Osteoblast (primary cell): ENCODE results near the gene AP5M1. TPM values are rescaled to one million over a fixed set of nuclear protein-coding genes. Genes with fewer than 3 reads are reported as not detected.
A peak's percentile ranks its signal among the peaks of the same experiment; 100 is the strongest.

Source experiments
- DNase-seq: peaks from one replicate; pipeline ENCODE4 v3.0.0; 2011; ENCODE audit warnings: low spot score, mixed read lengths; ENCODE audit not compliant: insufficient read length; ENCODE audit errors: missing footprints
- H2AFZ ChIP-seq: 2 replicates; pipeline ENCODE4 v1.6.0; 2011; ENCODE audit warnings: mild to moderate bottlenecking, low read length
- H3K27ac ChIP-seq: 2 replicates; pipeline ENCODE4 v1.5.1; 2011; ENCODE audit warnings: mild to moderate bottlenecking, low read depth, low read length, moderate library complexity
- H3K27me3 ChIP-seq: 2 replicates; pipeline ENCODE4 v1.6.0; 2012; ENCODE audit warnings: mild to moderate bottlenecking, control low read depth, inconsistent platforms, low read length, moderate library complexity; ENCODE audit not compliant: insufficient read depth
- H3K36me3 ChIP-seq: 2 replicates; pipeline ENCODE4 v1.5.1; 2011; ENCODE audit warnings: mild to moderate bottlenecking, low read length, control low read depth, moderate library complexity; ENCODE audit not compliant: insufficient read depth
- H3K4me1 ChIP-seq: 2 replicates; pipeline ENCODE4 v1.5.1; 2011; ENCODE audit warnings: mild to moderate bottlenecking, low read length, control low read depth, moderate library complexity; ENCODE audit not compliant: insufficient read depth
- H3K4me2 ChIP-seq: 2 replicates; pipeline ENCODE4 v1.6.0; 2011; ENCODE audit warnings: mild to moderate bottlenecking, low read length; ENCODE audit not compliant: insufficient read depth
- H3K4me3 ChIP-seq: fragments of 200-600 bp; sonication (generic); 3 replicates; pipeline ENCODE4 v1.5.1; 2012; ENCODE audit warnings: mild to moderate bottlenecking, low read length, inconsistent platforms; ENCODE audit not compliant: insufficient read depth
- H3K79me2 ChIP-seq: 2 replicates; pipeline ENCODE4 v1.6.0; 2012; ENCODE audit warnings: mild to moderate bottlenecking, low read length, control low read depth, inconsistent platforms; ENCODE audit not compliant: insufficient read depth
- H3K9me3 ChIP-seq: 2 replicates; pipeline ENCODE4 v1.5.1; 2011; ENCODE audit warnings: low read depth, low read length, control low read depth
- H4K20me1 ChIP-seq: 2 replicates; pipeline ENCODE4 v1.6.0; 2012; ENCODE audit warnings: mild to moderate bottlenecking, low read length, control low read depth; ENCODE audit not compliant: insufficient read depth
- CTCF ChIP-seq: IDR thresholded peaks from 2 replicates; pipeline ENCODE4 v1.5.1; 2011; ENCODE audit warnings: mild to moderate bottlenecking, low read depth, low read length, moderate library complexity; ENCODE audit errors: extremely low read depth
- total RNA-seq: library from RNA; depleted of rRNA; stranded (reverse); fragments of >200 nt; gene quantifications from 2 replicates; pipeline ENCODE4 v1.2.3, GENCODE V29; 2012

AP5M1 gene
- total RNA-seq, 1 donor, result 23.5 TPM

- no peak for DNase-seq
- Histone ChIP-seq H3K4me2 (no peak overlapping the region), H4K20me1 (no peaks in the 10 kb centered on the region), H3K79me2 (no peaks in the 10 kb centered on the region), H3K27me3 (peaks cover 2% of the 10 kb centered on the region), H3K4me3 (no peak overlapping the region), H3K27ac (no peak overlapping the region), H2AFZ (no peak overlapping the region), H3K4me1 (no peaks in the 10 kb centered on the region), H3K9me3 (no peaks in the 10 kb centered on the region), H3K36me3 (no peaks in the 10 kb centered on the region)
- TF ChIP-seq CTCF, result no peak
These were observed 34.1 kb downstream of the AP5M1 start for GRCh38 chr14:57302883-57303282.

- Histone ChIP-seq H4K20me1 (no peaks in the 10 kb centered on the region), H3K9me3 (no peaks in the 10 kb centered on the region), H3K27ac (no peak overlapping the region), H3K4me2 (no peak overlapping the region), H3K4me1 (no peaks in the 10 kb centered on the region), H3K27me3 (no peaks in the 10 kb centered on the region), H2AFZ (no peak overlapping the region), H3K79me2 (no peaks in the 10 kb centered on the region), H3K36me3 (no peaks in the 10 kb centered on the region), H3K4me3 (no peak overlapping the region)
- TF ChIP-seq CTCF, result no peak
- DNase-seq, result no peak
These were observed 45.8 kb downstream of the AP5M1 start for GRCh38 chr14:57314396-57315089.

- peak; percentile 93 for TF ChIP-seq CTCF
- Histone ChIP-seq H3K4me1 (no peaks in the 10 kb centered on the region), H3K36me3 (no peaks in the 10 kb centered on the region)
These were observed 48.6 kb downstream of the AP5M1 start for GRCh38 chr14:57317248-57317833.

GRCh38 chr14:57319636-57320192 lies 50.9 kb downstream of the AP5M1 start:
- H3K4me3 ChIP-seq, result no peak overlapping the region
- no peaks in the 10 kb centered on the region for H3K36me3 ChIP-seq
- DNase-seq, result no peak
- no peak overlapping the region for H3K4me2 ChIP-seq
- TF ChIP-seq CTCF, result no peak
- no peaks in the 10 kb centered on the region for H3K4me1 ChIP-seq
- no peaks in the 10 kb centered on the region for H4K20me1 ChIP-seq
- no peak overlapping the region for H2AFZ ChIP-seq
- H3K27me3 ChIP-seq, result peaks cover 5% of the 10 kb centered on the region
- no peaks in the 10 kb centered on the region for H3K79me2 ChIP-seq
- H3K9me3 ChIP-seq, result no peaks in the 10 kb centered on the region
- H3K27ac ChIP-seq, result no peak overlapping the region

More at GRCh38 chr14:57317248-57317833, 48.6 kb downstream of the AP5M1 start:
- H3K9me3 ChIP-seq, result no peaks in the 10 kb centered on the region
- no peak overlapping the region for H3K4me3 ChIP-seq
- DNase-seq, result peak; percentile 80
- peaks cover 5% of the 10 kb centered on the region for H3K27me3 ChIP-seq
- no peak overlapping the region for H3K27ac ChIP-seq
- no peak overlapping the region for H3K4me2 ChIP-seq
- H3K79me2 ChIP-seq, result no peaks in the 10 kb centered on the region
- H4K20me1 ChIP-seq, result no peaks in the 10 kb centered on the region
- no peak overlapping the region for H2AFZ ChIP-seq
